ENCODE measurements around the gene MYOD1.

Gene MYOD1

GRCh38 chr11:17722000-17722643 lies 2.8 kb downstream of the MYOD1 start:
- H3K9ac ChIP-seq (ENCODE audit: insufficient read length), result no peak overlapping the region
- no peaks in the 10 kb centered on the region for H3K9me3 ChIP-seq (ENCODE audit: low read depth, low read length)
- H3K36me3 ChIP-seq (ENCODE audit: insufficient read depth, low read length), result no peaks in the 10 kb centered on the region
- TF ChIP-seq POLR2AphosphoS5 (IDR thresholded peaks at IDR 0.05; ENCODE audit: borderline replicate concordance, low read depth, low read length), result no peak
- no peak for TF ChIP-seq EZH2 (IDR thresholded peaks at IDR 0.05)
- TF ChIP-seq FOXP2 (optimal IDR thresholded peaks at IDR 0.05; ENCODE audit: control extremely low read depth, extremely low read length, insufficient read depth), result no peak
- no peak overlapping the region for H3K27ac ChIP-seq
- H3K4me3 ChIP-seq, result no peak overlapping the region
- DNase-seq (ENCODE audit: low read depth, low spot score), result no peak

DNA sequence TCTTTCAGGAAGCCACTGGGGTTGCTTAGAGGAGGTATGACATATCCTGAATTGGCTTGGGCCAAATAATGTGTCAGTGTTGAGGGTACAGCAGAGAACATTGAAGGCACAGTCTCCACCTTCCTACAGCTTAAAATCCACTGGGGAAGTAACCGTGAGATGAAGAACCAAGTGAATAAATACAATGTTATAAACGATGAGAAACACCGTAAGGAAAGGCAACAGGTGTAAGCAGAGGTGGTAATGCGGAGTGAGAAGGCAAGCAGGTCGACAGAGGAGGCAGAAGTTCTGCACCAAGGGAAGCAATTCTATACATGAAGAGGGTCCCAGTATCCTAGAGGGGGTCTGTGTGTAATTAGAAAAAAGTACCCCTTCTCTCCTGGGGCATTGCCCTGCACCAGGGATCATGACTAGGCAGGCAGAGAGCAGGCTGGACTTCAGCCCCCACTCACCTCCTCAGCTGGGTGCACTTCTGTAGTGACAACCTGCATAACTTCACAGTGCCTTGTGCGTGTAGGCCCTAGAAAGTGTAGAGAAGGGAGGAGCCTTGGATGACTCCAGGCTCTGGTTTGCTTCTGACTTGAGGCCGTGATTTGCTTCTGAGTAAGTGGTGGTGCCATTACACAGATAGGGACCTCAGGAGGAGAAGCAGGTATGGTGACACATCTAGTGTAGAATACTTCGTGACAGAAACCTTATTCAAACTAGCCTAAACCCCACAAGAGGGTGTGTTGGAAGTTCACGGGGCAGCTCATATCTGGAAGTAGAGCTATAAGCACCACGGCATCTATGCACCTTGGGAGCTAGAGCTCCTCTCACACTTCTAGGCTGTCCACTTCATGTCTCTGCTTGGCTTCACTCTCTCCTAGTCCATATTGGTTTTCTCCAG lies 4.9 kb downstream of the MYOD1 start:
- H3K27ac ChIP-seq, result no peak overlapping the region
- no peaks in the 10 kb centered on the region for H3K36me3 ChIP-seq (ENCODE audit: insufficient read depth, low read length)
- DNase-seq (ENCODE audit: low read depth, low spot score), result no peak

DNA sequence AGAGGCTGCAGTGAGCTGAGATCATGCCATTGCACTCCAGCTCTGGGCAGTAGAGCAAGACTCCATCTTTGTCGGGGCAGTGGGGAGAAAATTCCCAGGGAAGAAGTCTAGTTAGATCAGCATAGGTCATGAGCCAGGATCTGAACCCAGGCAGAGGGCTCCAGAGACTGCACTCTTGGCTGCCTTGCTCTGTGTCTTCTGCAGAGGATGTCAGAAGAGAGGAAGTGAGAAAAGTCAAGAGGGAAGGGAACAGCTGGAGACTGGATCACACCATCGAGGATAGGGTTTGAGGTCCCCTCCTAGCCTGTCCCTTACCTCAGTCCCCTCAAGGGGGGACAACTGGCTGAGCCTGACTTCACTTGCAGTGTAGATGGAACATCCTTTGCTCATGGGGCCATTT lies 5.8 kb downstream of the MYOD1 start:
- no peak overlapping the region for H3K27ac ChIP-seq
- TF ChIP-seq FOXP2 (optimal IDR thresholded peaks at IDR 0.05; ENCODE audit: control extremely low read depth, extremely low read length, insufficient read depth) (no peak), EZH2 (IDR thresholded peaks at IDR 0.05) (no peak), POLR2AphosphoS5 (IDR thresholded peaks at IDR 0.05; ENCODE audit: borderline replicate concordance, low read depth, low read length) (no peak)
- H3K36me3 ChIP-seq (ENCODE audit: insufficient read depth, low read length), result no peaks in the 10 kb centered on the region
- H3K9me3 ChIP-seq (ENCODE audit: low read depth, low read length), result no peaks in the 10 kb centered on the region
- no peak overlapping the region for H3K4me3 ChIP-seq
- no peak for DNase-seq (ENCODE audit: low read depth, low spot score)
- H3K9ac ChIP-seq (ENCODE audit: insufficient read length), result no peak overlapping the region

More for the DNA sequence above, 4.9 kb downstream of the MYOD1 start:
- TF ChIP-seq FOXP2 (optimal IDR thresholded peaks at IDR 0.05; ENCODE audit: control extremely low read depth, extremely low read length, insufficient read depth) (no peak), POLR2AphosphoS5 (IDR thresholded peaks at IDR 0.05; ENCODE audit: borderline replicate concordance, low read depth, low read length) (no peak), EZH2 (IDR thresholded peaks at IDR 0.05) (no peak)
- Histone ChIP-seq H3K4me3 (no peak overlapping the region), H3K9me3 (ENCODE audit: low read depth, low read length) (no peaks in the 10 kb centered on the region), H3K9ac (ENCODE audit: insufficient read length) (no peak overlapping the region)

DNA sequence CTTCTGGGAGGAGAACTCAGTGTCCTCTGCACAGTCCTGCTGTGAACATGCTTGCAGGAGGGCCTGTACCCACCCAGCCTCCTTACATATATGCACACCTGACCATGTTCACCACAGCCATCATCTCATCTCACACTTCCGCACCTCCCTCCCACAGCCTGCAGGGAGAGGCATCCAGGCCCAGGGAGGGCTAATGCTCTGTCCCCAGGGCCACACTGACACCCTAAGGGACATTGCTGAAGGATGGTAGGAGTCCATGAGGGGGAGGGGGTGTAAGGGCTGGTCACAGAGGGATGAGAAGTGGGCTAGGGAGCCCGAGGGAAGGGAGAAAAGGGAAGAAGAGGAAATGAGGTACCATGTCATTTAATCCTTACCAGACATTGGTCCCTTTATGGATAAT lies 10.8 kb downstream of the MYOD1 start:
- Histone ChIP-seq H3K9ac (ENCODE audit: insufficient read length) (no peak overlapping the region), H3K36me3 (ENCODE audit: insufficient read depth, low read length) (no peaks in the 10 kb centered on the region), H3K9me3 (ENCODE audit: low read depth, low read length) (no peaks in the 10 kb centered on the region), H3K4me3 (no peak overlapping the region), H3K27ac (no peak overlapping the region)
- TF ChIP-seq FOXP2 (optimal IDR thresholded peaks at IDR 0.05; ENCODE audit: control extremely low read depth, extremely low read length, insufficient read depth) (no peak), EZH2 (IDR thresholded peaks at IDR 0.05) (no peak), POLR2AphosphoS5 (IDR thresholded peaks at IDR 0.05; ENCODE audit: borderline replicate concordance, low read depth, low read length) (no peak)
- no peak for DNase-seq (ENCODE audit: low read depth, low spot score)

GRCh38 chr11:17730608-17731462 lies 11.5 kb downstream of the MYOD1 start:
- TF ChIP-seq POLR2AphosphoS5 (IDR thresholded peaks at IDR 0.05; ENCODE audit: borderline replicate concordance, low read depth, low read length), result no peak
- Histone ChIP-seq H3K4me3 (no peak overlapping the region), H3K9me3 (ENCODE audit: low read depth, low read length) (no peaks in the 10 kb centered on the region), H3K27ac (no peak overlapping the region), H3K9ac (ENCODE audit: insufficient read length) (no peak overlapping the region), H3K36me3 (ENCODE audit: insufficient read depth, low read length) (no peaks in the 10 kb centered on the region)
- no peak for DNase-seq (ENCODE audit: low read depth, low spot score)

DNA sequence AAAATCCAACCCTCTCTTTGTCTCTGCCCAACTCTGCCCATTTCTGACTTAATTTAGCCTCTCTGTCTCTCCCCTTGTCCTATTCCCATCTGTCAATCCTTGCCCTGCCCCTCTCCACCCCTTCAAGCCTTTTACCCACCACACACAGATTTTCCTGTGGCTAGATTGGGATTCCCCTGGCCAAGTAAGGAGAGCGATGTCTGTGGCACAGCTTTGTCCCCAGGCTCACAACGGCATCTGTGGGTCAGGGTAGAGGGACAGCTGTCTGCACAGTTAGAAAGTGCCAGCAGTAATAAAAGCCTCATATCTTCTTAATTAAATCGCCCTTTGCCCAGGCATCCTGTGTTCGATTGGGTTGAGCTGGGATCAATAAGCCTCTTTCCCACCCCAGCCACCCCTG lies 13.9 kb downstream of the MYOD1 start:
- H3K27ac ChIP-seq, result no peak overlapping the region
- H3K9ac ChIP-seq (ENCODE audit: insufficient read length), result no peak overlapping the region
- TF ChIP-seq EZH2 (IDR thresholded peaks at IDR 0.05) (no peak), POLR2AphosphoS5 (IDR thresholded peaks at IDR 0.05; ENCODE audit: borderline replicate concordance, low read depth, low read length) (no peak), FOXP2 (optimal IDR thresholded peaks at IDR 0.05; ENCODE audit: control extremely low read depth, extremely low read length, insufficient read depth) (no peak)
- H3K9me3 ChIP-seq (ENCODE audit: low read depth, low read length), result no peaks in the 10 kb centered on the region
- H3K4me3 ChIP-seq, result no peak overlapping the region
- H3K36me3 ChIP-seq (ENCODE audit: insufficient read depth, low read length), result no peaks in the 10 kb centered on the region
- DNase-seq (ENCODE audit: low read depth, low spot score), result no peak

DNA sequence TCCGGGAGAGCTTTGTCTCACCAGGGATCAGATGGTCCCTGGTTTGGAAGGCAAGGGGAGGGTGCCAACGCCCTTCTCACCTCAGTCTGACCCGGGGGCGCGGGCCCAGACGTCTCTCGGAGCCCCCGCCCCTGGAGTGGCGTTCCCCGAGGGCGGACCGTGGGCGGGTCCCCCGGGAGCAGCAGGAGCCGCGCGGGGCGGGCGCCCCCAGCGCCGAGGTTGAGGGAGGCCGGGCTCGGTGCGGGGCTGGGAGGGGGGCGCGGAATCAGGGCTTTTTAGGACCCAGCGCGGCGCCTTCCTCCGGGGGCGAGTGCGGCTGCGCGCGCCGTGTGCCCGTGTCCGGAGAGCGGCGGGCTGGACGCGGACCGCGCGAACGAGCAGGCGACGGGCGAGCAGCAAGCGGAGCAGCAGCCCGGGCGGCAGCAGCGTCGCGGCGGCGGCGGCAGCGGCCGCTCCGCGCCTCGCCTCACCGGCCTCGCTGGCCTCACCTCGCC lies 15.1 kb downstream of the MYOD1 start, which contains the start of gene KCNC1:
KCNC1 (plus strand) TSS at position 364 of the 494 bp plus-strand sequence. CDS start 1,222 bp downstream, outside the sequence.
- TF ChIP-seq POLR2AphosphoS5 (IDR thresholded peaks at IDR 0.05; ENCODE audit: borderline replicate concordance, low read depth, low read length), result no peak
- no peak for TF ChIP-seq EZH2 (IDR thresholded peaks at IDR 0.05)
- no peak for TF ChIP-seq FOXP2 (optimal IDR thresholded peaks at IDR 0.05; ENCODE audit: control extremely low read depth, extremely low read length, insufficient read depth)
- Histone ChIP-seq H3K27ac (no peak within 1 kb of the TSS), H3K36me3 (ENCODE audit: insufficient read depth, low read length) (no peaks in the 10 kb centered on the region), H3K9me3 (ENCODE audit: low read depth, low read length) (no peaks in the 10 kb centered on the region), H3K4me3 (peak within 1 kb of the TSS; percentile 49), H3K9ac (ENCODE audit: insufficient read length) (no peak within 1 kb of the TSS)
- DNase-seq (ENCODE audit: low read depth, low spot score), result no peak

Measured in SK-N-MC (cell line).